Measurements from ENCODE around the gene GBX1. TPM values are rescaled to one million over a fixed set of nuclear protein-coding genes. Genes with fewer than 3 reads are reported as not detected.

Gene GBX1
- polyA plus RNA-seq, 3 donors: not detected

- no peak overlapping the region for H3K27ac ChIP-seq (ENCODE audit: low read depth, low read length)
Observed at GRCh38 chr7:151197932-151198331, 30.4 kb upstream of the GBX1 start.

- no peak overlapping the region for H3K27ac ChIP-seq (ENCODE audit: low read depth, low read length)
- 52 to 54% (median 52%) methylated on average over 19 of the region's 19 CpGs for WGBS, 3 donors
Observed at GRCh38 chr7:151195616-151196450, 28.3 kb upstream of the GBX1 start.

DNA sequence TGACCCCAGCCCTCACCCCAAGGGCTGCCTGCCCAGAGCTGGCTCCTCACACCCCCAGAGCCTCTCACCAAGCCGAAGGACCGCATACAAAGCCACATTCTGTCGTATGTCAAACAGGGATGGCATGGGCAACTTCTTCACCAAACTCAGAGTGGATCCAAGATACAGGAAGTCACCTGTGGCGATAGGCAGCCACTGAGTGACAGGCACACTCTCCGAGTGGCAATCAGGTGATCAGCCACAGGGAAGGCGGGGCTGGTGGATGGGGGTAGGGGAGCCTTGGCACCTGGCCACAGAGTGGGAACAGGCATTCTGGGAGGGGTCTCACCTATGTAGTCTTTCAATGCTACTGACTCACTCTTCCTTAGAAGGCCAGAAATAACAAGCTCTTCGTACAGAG lies 26.7 kb upstream of the GBX1 start:
- WGBS, 3 donors: 70 to 75% (median 74%) methylated on average over 7 of the region's 7 CpGs

DNA sequence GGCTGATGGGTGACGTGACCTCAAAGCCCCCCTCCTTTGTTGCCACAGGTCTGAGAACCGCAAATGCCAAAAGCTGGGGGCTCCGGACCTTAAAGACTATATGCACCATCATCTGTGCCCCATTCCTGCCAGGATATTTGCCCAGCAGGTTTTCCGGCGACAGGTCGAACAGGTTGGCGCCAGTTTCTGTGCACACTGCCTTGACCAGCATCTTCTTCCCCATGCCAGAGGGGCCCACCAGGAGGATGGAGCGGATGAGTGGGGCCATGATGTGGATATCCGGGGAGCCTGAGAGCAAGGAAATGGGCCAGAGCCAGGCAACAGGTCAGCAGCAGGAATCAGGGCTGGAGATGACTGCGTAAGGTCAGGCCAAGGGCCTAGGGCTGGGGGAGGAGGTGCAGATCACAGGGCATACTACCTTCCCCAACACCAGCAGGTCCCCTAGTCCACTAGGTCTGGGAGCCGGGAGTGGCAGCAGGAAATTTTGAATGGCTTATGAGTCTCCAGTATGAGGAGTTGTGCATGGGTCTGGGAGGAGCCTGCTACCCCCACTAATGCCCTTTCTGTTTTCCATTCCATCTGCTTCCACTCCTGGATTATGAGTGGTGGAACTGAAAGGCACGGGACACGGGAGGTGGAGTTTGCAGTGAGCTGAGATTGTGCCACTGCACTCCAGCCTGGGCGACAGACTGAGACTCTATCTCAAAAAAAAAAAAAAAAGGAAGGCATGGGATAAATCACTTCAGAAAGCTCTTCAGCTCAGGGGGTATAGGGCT lies 25.9 kb upstream of the GBX1 start:
- H3K27ac ChIP-seq (ENCODE audit: low read depth, low read length): no peak overlapping the region
- 92 to 93% (median 93%) methylated on average over 14 of the region's 14 CpGs for WGBS, 3 donors

More for the DNA sequence above, 26.7 kb upstream of the GBX1 start:
- no peak overlapping the region for H3K27ac ChIP-seq (ENCODE audit: low read depth, low read length)

- H3K27ac ChIP-seq (ENCODE audit: low read depth, low read length): no peak overlapping the region
- 93 to 96% (median 95%) methylated on average over 23 of the region's 23 CpGs for WGBS, 3 donors
Observed at GRCh38 chr7:151192002-151192539, 24.6 kb upstream of the GBX1 start.

GRCh38 chr7:151191544-151191943 lies 24.1 kb upstream of the GBX1 start:
- WGBS, 3 donors: 78 to 83% (median 81%) methylated on average over 12 of the region's 12 CpGs
- no peak overlapping the region for H3K27ac ChIP-seq (ENCODE audit: low read depth, low read length)

GRCh38 chr7:151189038-151189437 lies 21.5 kb upstream of the GBX1 start:
- WGBS, 3 donors: 50 to 86% (median 81%) methylated on average over 4 of the region's 4 CpGs
- H3K27ac ChIP-seq (ENCODE audit: low read depth, low read length): no peak overlapping the region

DNA sequence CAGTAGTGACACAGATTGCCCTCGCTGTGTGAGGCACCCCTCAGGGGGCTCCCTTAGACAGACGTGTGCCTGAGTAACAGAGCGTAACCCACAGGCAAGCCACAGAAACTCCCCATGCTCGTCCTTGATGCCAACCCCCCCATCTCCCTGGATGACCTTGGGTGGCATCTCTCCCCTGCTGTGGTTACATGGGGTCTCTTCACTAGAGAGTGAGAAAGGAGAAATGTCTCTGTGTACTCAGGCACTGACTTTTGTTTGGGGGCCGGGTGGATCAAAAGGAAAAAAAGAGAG lies 20.7 kb upstream of the GBX1 start:
- H3K27ac ChIP-seq (ENCODE audit: low read depth, low read length): no peak overlapping the region
- WGBS, 3 donors: 56 to 69% (median 61%) methylated on average over 5 of the region's 5 CpGs

GRCh38 chr7:151187409-151188251 lies 20.1 kb upstream of the GBX1 start:
- H3K27ac ChIP-seq (ENCODE audit: low read depth, low read length): no peak overlapping the region
- 85 to 89% (median 86%) methylated on average over 22 of the region's 22 CpGs for WGBS, 3 donors

DNA sequence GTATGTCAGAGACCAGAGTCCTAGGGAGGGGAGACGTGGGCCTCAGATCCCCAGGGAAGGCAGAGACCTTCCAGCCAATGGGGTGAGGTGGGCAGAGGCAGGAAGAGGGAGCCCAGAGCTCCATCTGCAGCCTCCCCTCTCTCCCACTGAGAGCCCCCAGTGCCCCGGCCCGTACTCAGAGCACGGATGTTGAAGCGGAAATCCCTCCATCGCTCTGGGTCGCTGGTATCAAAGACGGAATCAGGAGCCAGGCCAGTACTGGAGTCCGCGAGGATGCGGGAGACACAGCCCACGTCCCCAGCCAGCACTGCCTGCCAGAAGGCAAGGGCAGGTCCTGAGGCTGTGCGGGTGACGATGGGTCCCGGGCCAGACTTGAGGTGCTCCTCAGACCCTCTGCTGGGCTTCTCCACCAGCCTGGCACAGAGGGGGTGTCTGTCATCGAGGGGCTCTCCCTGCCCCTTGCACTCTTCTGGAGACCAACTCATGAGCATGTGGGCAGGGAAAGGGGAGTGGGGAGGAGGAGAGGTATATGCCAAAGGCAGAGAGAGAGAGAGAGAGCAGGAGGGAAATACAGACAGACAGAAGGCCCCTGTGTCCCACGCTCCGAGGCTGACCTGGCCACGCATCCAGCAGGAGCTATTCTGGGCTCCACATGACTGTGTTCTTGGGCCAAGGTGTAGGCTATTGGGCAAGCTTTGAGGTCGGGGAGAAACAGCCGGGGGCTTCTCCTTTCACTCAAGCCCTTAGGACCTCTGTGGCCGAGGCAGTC lies 19.3 kb upstream of the GBX1 start, which contains the start of gene ASB10:
Gene ASB10 (minus strand): TSS at position 611 of the 769 bp plus-strand sequence. CDS start 120 bp downstream, at position 491.
- H3K27ac ChIP-seq (ENCODE audit: low read depth, low read length): no peak within 1 kb of the TSS
- 68 to 74% (median 71%) methylated on average over 22 of the region's 22 CpGs for WGBS, 3 donors

DNA sequence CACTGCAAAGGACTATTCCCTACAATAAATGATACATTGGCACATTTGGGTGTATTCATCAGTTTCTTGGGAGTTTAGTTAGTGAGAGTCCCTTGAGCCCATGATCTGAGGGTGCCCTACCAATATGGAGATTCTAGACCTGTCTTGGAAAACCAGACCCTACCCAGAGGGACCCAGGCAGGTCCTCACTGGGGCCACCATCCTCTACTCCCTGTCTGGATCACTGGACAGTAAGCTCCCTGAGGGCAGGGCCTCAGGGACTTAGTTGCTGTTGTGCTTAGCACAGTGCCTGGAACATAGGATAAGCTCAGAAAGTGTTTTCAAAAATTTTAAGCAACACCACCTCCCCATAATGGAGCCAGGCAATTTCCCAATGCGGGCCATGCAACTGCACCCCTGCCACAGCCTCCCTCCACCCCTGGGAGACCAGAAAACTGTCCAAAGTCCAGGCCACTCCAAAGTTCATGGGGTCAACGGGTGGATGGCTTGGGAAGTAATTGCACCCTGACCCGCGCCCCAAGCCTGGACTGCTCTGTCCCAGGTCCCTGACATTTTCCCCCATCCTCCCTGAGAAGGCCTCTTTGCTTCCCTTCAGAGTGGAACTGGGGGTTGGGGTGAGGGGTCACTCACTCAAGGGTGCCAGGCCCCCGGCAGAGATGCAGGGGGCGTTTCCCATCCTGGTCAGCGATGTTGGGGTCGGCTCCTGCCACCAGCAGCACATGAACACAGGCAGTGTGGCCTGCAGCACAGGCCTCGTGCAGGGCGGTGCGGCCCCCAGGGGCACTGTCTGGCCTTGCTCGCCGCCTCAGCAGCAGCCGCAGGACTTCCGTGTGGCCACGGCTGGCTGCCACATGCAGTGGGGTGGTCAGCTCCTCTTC lies 18.5 kb upstream of the GBX1 start:
- H3K27ac ChIP-seq (ENCODE audit: low read depth, low read length): no peak overlapping the region
- 69 to 81% (median 80%) methylated on average over 16 of the region's 16 CpGs for WGBS, 3 donors

GRCh38 chr7:151181011-151181431 lies 13.5 kb upstream of the GBX1 start:
- WGBS, 3 donors: 79 to 90% (median 87%) methylated on average over 22 of the region's 22 CpGs

GRCh38 chr7:151179946-151180345 lies 12.5 kb upstream of the GBX1 start:
- WGBS, 3 donors: 67 to 74% (median 72%) methylated on average over 4 of the region's 4 CpGs
- H3K27ac ChIP-seq (ENCODE audit: low read depth, low read length): no peak overlapping the region

More at GRCh38 chr7:151181011-151181431, 13.5 kb upstream of the GBX1 start:
- no peak overlapping the region for H3K27ac ChIP-seq (ENCODE audit: low read depth, low read length)

GRCh38 chr7:151179287-151179860 lies 11.9 kb upstream of the GBX1 start:
- WGBS, 3 donors: 78 to 82% (median 78%) methylated on average over 8 of the region's 8 CpGs
- H3K27ac ChIP-seq (ENCODE audit: low read depth, low read length): no peak overlapping the region

- WGBS, 3 donors: 68 to 72% (median 71%) methylated on average over 2 of the region's 2 CpGs
Observed at GRCh38 chr7:151178831-151179230, 11.3 kb upstream of the GBX1 start.

DNA sequence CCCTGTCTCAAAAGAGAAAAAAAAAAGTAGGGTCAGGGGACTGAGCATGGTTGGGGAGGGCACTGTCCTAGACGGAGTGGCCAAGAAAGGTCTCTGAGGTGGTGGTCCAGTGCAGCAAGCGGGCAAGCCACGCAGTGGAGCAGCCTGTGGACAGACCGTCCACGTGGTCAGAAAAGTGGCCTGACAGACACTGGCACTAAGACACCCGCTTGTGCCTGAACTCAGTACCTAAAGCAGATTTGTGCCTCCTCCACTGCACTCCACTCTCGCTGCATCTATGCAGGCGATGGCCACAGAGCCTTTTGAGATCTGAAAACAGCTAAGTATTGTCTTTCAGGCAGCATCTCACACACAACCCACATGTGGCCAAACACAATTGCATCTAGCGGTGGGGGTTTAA lies 10.7 kb upstream of the GBX1 start:
- WGBS, 3 donors: 90 to 92% (median 90%) methylated on average over 9 of the region's 9 CpGs
- no peak overlapping the region for H3K27ac ChIP-seq (ENCODE audit: low read depth, low read length)

More at GRCh38 chr7:151178831-151179230, 11.3 kb upstream of the GBX1 start:
- no peak overlapping the region for H3K27ac ChIP-seq (ENCODE audit: low read depth, low read length)

DNA sequence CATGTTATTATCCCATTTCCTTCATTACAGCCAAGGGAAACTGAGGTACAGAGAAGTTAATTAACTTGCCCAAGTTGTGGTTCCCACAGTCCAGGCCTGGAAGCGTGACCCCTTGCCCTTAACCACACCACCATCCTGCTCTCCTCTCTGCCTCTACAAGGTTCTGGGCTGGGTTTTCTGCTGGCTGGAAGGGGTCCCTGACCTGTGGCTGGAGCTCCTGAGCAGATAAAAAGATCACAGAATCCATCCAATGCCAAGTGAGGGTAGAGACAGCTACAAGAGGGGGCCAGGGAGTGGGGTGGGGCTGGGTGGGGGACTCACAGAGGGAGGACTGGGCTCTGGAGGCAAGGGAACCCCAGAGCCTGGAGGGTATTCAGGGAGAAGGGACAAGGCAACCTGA lies 9.8 kb upstream of the GBX1 start:
- H3K27ac ChIP-seq (ENCODE audit: low read depth, low read length): no peak overlapping the region
- WGBS, 3 donors: 76 to 97% (median 96%) methylated on average over 1 of the region's 1 CpG
